GM23338 (cell line): Measurements from ENCODE around the gene SYNE3.

Experiments used
- CREB1 ChIP-seq: fragments of 250-450 bp; sonication (Bioruptor Pico); IDR thresholded peaks from 2 replicates; pipeline ENCODE4 v1.5.0; 2020; ENCODE audit warnings: low read depth, mild to moderate bottlenecking, moderate library complexity
- EZH2 ChIP-seq: fragments of 200-600 bp; sonication (generic); IDR thresholded peaks from one replicate; pipeline ENCODE4 v1.8.0; 2017; ENCODE audit warnings: antibody characterized with exemption, mild to moderate bottlenecking, low read depth; ENCODE audit not compliant: unreplicated experiment
- EZH2phosphoT487 ChIP-seq: fragments of 200-600 bp; sonication (generic); IDR thresholded peaks from one replicate; pipeline ENCODE4 v1.8.1; 2018; ENCODE audit warnings: antibody characterized with exemption; ENCODE audit not compliant: unreplicated experiment
- JUNB ChIP-seq: IDR thresholded peaks from one replicate; pipeline ENCODE4 v1.6.1; 2016; ENCODE audit warnings: antibody characterized with exemption; ENCODE audit not compliant: unreplicated experiment
- NANOG ChIP-seq: IDR thresholded peaks from 2 replicates; pipeline ENCODE4 v1.6.1; 2016; ENCODE audit warnings: antibody characterized with exemption, borderline replicate concordance
- POLR2AphosphoS5 ChIP-seq: IDR thresholded peaks from 2 replicates; pipeline ENCODE4 v1.6.1; 2016; ENCODE audit warnings: antibody characterized with exemption, low read depth
- STAT1 ChIP-seq: IDR thresholded peaks from one replicate; pipeline ENCODE4 v1.6.1; 2016; ENCODE audit warnings: antibody characterized with exemption; ENCODE audit not compliant: unreplicated experiment
- ZNF114 ChIP-seq: fragments of 250-450 bp; sonication (Bioruptor Pico); IDR thresholded peaks from 2 replicates; pipeline ENCODE4 v1.5.0; 2020; ENCODE audit warnings: mild to moderate bottlenecking, moderate library complexity
- TF ChIP-seq, protein P1 (sequence below), 2 experiments: fragments of 200-600 bp in 1 of 2; sonication (generic) in 1 of 2; conservative IDR thresholded peaks; 2 replicates each; pipeline versions ENCODE4 v1.5.1 to v1.6.1; 2016 to 2017; ENCODE audit warnings: antibody characterized with exemption in 2 of 2, low read depth in 2 of 2, mild to moderate bottlenecking in 2 of 2, moderate library complexity in 1 of 2
- TF ChIP-seq, protein P2 (sequence below): IDR thresholded peaks from one replicate; pipeline ENCODE4 v1.6.1; 2018; ENCODE audit warnings: antibody characterized with exemption; ENCODE audit not compliant: unreplicated experiment
- TF ChIP-seq, protein P3 (sequence below): IDR thresholded peaks from 2 replicates; pipeline ENCODE4 v1.6.1; 2016; ENCODE audit warnings: antibody characterized with exemption

DNA sequence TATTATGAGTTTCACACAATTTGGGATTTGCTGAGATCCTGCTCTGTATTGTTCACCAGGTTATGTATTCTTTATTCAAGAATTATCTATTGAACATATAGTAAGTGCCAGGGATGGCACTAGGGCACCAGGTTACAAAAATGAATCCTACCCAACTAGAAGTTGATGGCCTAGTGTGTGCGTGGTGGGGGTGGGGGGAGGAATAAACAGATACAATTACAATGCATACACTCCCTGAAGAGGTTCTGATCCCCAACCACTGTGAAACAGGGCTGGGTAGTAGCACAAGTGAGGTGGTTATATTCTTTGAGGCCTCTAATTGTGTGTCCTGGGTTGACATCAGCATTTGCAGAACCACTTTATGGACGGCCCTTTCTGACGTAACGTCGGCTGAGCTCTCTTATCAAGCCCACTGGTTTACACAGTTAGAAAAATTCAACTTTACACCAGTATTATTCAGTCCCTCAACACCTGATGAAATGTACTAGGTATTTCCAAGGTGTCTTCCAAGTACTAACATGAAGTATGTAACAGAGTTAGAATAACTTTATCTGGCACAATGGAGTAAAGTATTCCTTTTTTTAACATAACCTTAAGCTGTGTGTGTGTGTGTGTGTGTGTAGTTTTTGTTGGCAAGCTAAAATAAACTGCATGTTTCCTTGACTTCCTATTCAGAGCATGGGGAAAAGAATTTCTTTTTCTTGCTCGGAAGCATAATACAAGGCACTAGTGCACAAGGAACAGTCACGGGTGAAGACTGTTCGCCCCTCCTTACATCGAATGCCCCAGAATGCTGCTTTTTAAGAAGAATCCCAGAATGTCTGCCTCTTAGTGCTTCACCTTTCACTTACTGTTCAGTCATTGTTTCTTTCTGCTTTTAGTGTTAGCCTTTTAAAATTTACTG is 10.3 kb upstream of the SYNE3 start:
- TF ChIP-seq, protein P1, sequence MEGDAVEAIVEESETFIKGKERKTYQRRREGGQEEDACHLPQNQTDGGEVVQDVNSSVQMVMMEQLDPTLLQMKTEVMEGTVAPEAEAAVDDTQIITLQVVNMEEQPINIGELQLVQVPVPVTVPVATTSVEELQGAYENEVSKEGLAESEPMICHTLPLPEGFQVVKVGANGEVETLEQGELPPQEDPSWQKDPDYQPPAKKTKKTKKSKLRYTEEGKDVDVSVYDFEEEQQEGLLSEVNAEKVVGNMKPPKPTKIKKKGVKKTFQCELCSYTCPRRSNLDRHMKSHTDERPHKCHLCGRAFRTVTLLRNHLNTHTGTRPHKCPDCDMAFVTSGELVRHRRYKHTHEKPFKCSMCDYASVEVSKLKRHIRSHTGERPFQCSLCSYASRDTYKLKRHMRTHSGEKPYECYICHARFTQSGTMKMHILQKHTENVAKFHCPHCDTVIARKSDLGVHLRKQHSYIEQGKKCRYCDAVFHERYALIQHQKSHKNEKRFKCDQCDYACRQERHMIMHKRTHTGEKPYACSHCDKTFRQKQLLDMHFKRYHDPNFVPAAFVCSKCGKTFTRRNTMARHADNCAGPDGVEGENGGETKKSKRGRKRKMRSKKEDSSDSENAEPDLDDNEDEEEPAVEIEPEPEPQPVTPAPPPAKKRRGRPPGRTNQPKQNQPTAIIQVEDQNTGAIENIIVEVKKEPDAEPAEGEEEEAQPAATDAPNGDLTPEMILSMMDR (conservative IDR thresholded peaks at IDR 0.05; ENCODE audit: low read depth in 2 of 2): no peak
- TF ChIP-seq EZH2: no peak
- TF ChIP-seq POLR2AphosphoS5: no peak
- TF ChIP-seq EZH2phosphoT487: no peak
- TF ChIP-seq, protein P2, sequence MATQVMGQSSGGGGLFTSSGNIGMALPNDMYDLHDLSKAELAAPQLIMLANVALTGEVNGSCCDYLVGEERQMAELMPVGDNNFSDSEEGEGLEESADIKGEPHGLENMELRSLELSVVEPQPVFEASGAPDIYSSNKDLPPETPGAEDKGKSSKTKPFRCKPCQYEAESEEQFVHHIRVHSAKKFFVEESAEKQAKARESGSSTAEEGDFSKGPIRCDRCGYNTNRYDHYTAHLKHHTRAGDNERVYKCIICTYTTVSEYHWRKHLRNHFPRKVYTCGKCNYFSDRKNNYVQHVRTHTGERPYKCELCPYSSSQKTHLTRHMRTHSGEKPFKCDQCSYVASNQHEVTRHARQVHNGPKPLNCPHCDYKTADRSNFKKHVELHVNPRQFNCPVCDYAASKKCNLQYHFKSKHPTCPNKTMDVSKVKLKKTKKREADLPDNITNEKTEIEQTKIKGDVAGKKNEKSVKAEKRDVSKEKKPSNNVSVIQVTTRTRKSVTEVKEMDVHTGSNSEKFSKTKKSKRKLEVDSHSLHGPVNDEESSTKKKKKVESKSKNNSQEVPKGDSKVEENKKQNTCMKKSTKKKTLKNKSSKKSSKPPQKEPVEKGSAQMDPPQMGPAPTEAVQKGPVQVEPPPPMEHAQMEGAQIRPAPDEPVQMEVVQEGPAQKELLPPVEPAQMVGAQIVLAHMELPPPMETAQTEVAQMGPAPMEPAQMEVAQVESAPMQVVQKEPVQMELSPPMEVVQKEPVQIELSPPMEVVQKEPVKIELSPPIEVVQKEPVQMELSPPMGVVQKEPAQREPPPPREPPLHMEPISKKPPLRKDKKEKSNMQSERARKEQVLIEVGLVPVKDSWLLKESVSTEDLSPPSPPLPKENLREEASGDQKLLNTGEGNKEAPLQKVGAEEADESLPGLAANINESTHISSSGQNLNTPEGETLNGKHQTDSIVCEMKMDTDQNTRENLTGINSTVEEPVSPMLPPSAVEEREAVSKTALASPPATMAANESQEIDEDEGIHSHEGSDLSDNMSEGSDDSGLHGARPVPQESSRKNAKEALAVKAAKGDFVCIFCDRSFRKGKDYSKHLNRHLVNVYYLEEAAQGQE: no peak
- TF ChIP-seq NANOG: no peak
- TF ChIP-seq, protein P3, sequence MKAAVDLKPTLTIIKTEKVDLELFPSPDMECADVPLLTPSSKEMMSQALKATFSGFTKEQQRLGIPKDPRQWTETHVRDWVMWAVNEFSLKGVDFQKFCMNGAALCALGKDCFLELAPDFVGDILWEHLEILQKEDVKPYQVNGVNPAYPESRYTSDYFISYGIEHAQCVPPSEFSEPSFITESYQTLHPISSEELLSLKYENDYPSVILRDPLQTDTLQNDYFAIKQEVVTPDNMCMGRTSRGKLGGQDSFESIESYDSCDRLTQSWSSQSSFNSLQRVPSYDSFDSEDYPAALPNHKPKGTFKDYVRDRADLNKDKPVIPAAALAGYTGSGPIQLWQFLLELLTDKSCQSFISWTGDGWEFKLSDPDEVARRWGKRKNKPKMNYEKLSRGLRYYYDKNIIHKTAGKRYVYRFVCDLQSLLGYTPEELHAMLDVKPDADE: no peak
- TF ChIP-seq JUNB: no peak
- no peak for TF ChIP-seq CREB1
- no peak for TF ChIP-seq ZNF114 (CRISPR knock-in tag)
- no peak for TF ChIP-seq STAT1
